Measurements from ENCODE around the gene MUC5B.

The MUC5B gene

GRCh38 chr11:1293619-1294015 is 70.8 kb downstream of the MUC5B start:
- Histone ChIP-seq H3K9me3 (ENCODE audit: control insufficient read depth, insufficient read depth, low read length) (no peaks in the 10 kb centered on the region), H3K4me1 (ENCODE audit: insufficient read depth, low read length) (no peaks in the 10 kb centered on the region), H3K9ac (ENCODE audit: low read depth, low read length) (no peak overlapping the region), H3K36me3 (ENCODE audit: insufficient read depth, low read length) (no peaks in the 10 kb centered on the region)

GRCh38 chr11:1295086-1295485 is 72.2 kb downstream of the MUC5B start:
- H3K4me1 ChIP-seq (ENCODE audit: insufficient read depth, low read length), result peaks cover 4% of the 10 kb centered on the region
- H3K9me3 ChIP-seq (ENCODE audit: control insufficient read depth, insufficient read depth, low read length), result no peaks in the 10 kb centered on the region
- no peak overlapping the region for H3K9ac ChIP-seq (ENCODE audit: low read depth, low read length)
- no peaks in the 10 kb centered on the region for H3K36me3 ChIP-seq (ENCODE audit: insufficient read depth, low read length)

DNA sequence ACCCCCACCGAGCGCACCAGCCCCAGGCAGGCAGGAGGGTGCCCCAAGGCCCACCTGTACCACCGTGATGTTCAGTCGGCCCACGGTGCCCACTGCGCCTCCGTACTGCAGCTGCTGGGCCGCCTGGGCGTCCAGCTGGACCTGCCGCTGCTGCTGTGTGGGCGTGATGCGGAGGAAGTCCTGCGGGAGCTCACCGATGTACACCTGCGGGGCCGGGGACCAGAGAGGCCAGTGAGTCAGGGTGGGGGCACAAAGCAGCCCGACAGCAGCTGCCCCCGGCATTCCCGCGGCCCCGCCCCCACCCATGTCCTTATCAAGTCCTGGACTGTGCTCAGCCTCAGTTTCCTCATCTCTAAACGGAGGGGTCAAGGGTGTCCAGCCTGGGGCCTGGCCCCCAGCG is 72.7 kb downstream of the MUC5B start:
- Histone ChIP-seq H3K9ac (ENCODE audit: low read depth, low read length) (no peak overlapping the region), H3K4me1 (ENCODE audit: insufficient read depth, low read length) (peaks cover 4% of the 10 kb centered on the region), H3K9me3 (ENCODE audit: control insufficient read depth, insufficient read depth, low read length) (no peaks in the 10 kb centered on the region), H3K36me3 (ENCODE audit: insufficient read depth, low read length) (no peaks in the 10 kb centered on the region)

DNA sequence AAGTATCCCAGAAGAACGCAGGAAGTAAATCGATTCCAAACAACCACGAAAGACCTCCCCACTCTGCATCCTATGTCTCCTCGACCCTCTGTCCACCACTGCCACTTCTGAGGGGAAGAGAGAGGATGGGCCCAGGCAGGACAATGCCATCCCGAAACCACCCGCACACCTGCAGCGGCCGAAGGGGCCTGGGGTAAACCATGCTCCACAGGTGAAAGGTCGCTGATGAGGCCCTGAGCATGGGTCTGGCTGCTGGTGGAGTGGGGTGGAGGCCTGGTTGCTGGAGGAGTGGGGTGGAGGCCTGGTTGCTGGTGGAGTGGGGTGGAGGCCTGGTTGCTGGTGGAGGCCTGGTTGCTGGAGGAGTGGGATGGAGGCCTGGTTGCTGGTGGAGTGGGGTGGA is 73.4 kb downstream of the MUC5B start:
- Histone ChIP-seq H3K9me3 (ENCODE audit: control insufficient read depth, insufficient read depth, low read length) (no peaks in the 10 kb centered on the region), H3K9ac (ENCODE audit: low read depth, low read length) (no peak overlapping the region), H3K4me1 (ENCODE audit: insufficient read depth, low read length) (peaks cover 4% of the 10 kb centered on the region), H3K36me3 (ENCODE audit: insufficient read depth, low read length) (no peaks in the 10 kb centered on the region)

GRCh38 chr11:1297011-1297575 is 74.2 kb downstream of the MUC5B start:
- Histone ChIP-seq H3K4me1 (ENCODE audit: insufficient read depth, low read length) (peaks cover 4% of the 10 kb centered on the region), H3K36me3 (ENCODE audit: insufficient read depth, low read length) (no peaks in the 10 kb centered on the region), H3K9ac (ENCODE audit: low read depth, low read length) (no peak overlapping the region), H3K9me3 (ENCODE audit: control insufficient read depth, insufficient read depth, low read length) (no peaks in the 10 kb centered on the region)

GRCh38 chr11:1297576-1298473 is 75.0 kb downstream of the MUC5B start:
- Histone ChIP-seq H3K36me3 (ENCODE audit: insufficient read depth, low read length) (no peaks in the 10 kb centered on the region), H3K9me3 (ENCODE audit: control insufficient read depth, insufficient read depth, low read length) (no peaks in the 10 kb centered on the region), H3K9ac (ENCODE audit: low read depth, low read length) (no peak overlapping the region), H3K4me1 (ENCODE audit: insufficient read depth, low read length) (peaks cover 4% of the 10 kb centered on the region)

- Histone ChIP-seq H3K36me3 (ENCODE audit: insufficient read depth, low read length) (no peaks in the 10 kb centered on the region), H3K9me3 (ENCODE audit: control insufficient read depth, insufficient read depth, low read length) (no peaks in the 10 kb centered on the region), H3K4me1 (ENCODE audit: insufficient read depth, low read length) (peaks cover 9% of the 10 kb centered on the region), H3K9ac (ENCODE audit: low read depth, low read length) (no peak overlapping the region; the same call in 1 of the 2 replicates)
Observed at GRCh38 chr11:1298695-1299492, 76.0 kb downstream of the MUC5B start.

DNA sequence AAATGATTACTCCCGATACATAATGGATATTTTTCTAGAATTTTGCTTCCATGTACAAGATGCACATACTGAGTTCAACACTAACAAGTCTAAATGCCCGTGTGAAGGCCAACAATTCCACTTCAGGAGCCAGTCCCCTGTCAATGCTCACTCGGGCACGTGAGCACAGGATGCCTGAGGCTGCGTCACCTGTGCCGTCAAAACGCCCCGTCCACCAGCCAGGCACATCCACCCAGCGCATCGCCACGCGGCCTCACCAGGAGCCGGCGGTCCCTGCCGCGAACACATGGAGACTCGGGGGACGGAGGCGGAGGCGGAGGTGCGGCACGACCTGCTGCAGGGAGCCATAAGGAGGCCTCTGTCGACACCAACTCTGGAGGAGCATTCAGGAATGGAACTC is 76.8 kb downstream of the MUC5B start:
- peaks cover 9% of the 10 kb centered on the region for H3K4me1 ChIP-seq (ENCODE audit: insufficient read depth, low read length)
- H3K9me3 ChIP-seq (ENCODE audit: control insufficient read depth, insufficient read depth, low read length), result no peaks in the 10 kb centered on the region
- no peak overlapping the region for H3K9ac ChIP-seq (ENCODE audit: low read depth, low read length)
- no peaks in the 10 kb centered on the region for H3K36me3 ChIP-seq (ENCODE audit: insufficient read depth, low read length)

- no peak overlapping the region for H3K9ac ChIP-seq (ENCODE audit: low read depth, low read length)
- peaks cover 9% of the 10 kb centered on the region for H3K4me1 ChIP-seq (ENCODE audit: insufficient read depth, low read length)
Observed at GRCh38 chr11:1300121-1300520, 77.3 kb downstream of the MUC5B start.

GRCh38 chr11:1300569-1301187 is 77.8 kb downstream of the MUC5B start:
- H3K36me3 ChIP-seq (ENCODE audit: insufficient read depth, low read length), result no peaks in the 10 kb centered on the region
- peaks cover 9% of the 10 kb centered on the region for H3K4me1 ChIP-seq (ENCODE audit: insufficient read depth, low read length)
- H3K9me3 ChIP-seq (ENCODE audit: control insufficient read depth, insufficient read depth, low read length), result no peaks in the 10 kb centered on the region
- no peak overlapping the region; the same call in 1 of the 2 replicates for H3K9ac ChIP-seq (ENCODE audit: low read depth, low read length)

More at GRCh38 chr11:1300121-1300520, 77.3 kb downstream of the MUC5B start:
- no peaks in the 10 kb centered on the region for H3K36me3 ChIP-seq (ENCODE audit: insufficient read depth, low read length)
- no peaks in the 10 kb centered on the region for H3K9me3 ChIP-seq (ENCODE audit: control insufficient read depth, insufficient read depth, low read length)

DNA sequence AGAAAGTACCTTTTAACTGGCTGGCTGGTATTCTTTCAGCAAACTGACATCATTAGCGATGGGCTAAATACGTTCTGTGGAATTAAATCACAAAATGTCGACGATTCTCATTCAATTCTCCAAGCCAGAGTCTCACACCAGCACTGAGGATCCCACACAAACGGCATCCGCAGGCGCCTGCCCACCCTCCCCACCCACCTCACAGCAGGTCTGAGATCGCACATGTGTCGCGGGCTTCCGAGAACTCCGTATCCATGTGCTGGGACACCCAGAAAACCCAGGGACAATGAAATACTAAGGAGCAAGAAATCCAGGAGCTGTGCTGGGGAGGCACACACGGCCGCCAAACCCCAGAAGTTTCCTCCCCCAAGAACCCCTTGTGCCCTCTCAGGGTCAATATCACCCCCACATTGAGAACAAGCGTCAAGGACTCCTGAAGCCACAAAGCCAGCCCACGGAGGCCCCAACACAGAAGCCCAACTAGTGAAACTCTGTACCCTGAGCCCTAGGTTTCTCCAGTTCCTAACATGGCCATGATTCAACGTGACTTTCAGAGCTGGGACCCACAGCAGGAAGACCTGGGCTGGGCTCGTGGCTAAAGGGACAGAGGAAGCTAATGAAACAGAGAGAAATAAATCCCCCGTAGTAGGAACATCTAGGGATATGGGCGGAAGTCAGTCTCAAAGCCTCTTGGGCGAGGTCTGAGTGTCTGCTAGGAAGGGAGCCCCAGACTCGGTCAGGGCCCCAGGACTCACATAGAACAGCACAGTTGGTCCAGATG is 78.5 kb downstream of the MUC5B start:
- peaks cover 9% of the 10 kb centered on the region for H3K4me1 ChIP-seq (ENCODE audit: insufficient read depth, low read length)
- no peaks in the 10 kb centered on the region for H3K9me3 ChIP-seq (ENCODE audit: control insufficient read depth, insufficient read depth, low read length)
- no peak overlapping the region; the same call in 1 of the 2 replicates for H3K9ac ChIP-seq (ENCODE audit: low read depth, low read length)
- no peaks in the 10 kb centered on the region for H3K36me3 ChIP-seq (ENCODE audit: insufficient read depth, low read length)

- Histone ChIP-seq H3K4me1 (ENCODE audit: insufficient read depth, low read length) (peaks cover 9% of the 10 kb centered on the region), H3K9me3 (ENCODE audit: control insufficient read depth, insufficient read depth, low read length) (no peaks in the 10 kb centered on the region), H3K9ac (ENCODE audit: low read depth, low read length) (no peak overlapping the region), H3K36me3 (ENCODE audit: insufficient read depth, low read length) (no peaks in the 10 kb centered on the region)
Observed at GRCh38 chr11:1302041-1302460, 79.2 kb downstream of the MUC5B start.

GRCh38 chr11:1302461-1303125 is 79.7 kb downstream of the MUC5B start:
- Histone ChIP-seq H3K9me3 (ENCODE audit: control insufficient read depth, insufficient read depth, low read length) (no peaks in the 10 kb centered on the region), H3K36me3 (ENCODE audit: insufficient read depth, low read length) (no peaks in the 10 kb centered on the region), H3K9ac (ENCODE audit: low read depth, low read length) (no peak overlapping the region), H3K4me1 (ENCODE audit: insufficient read depth, low read length) (peaks cover 9% of the 10 kb centered on the region)
